HG03460 (cell line): ENCODE results near the gene CRYBG2.
"Not testable (repeated sequence)": the region's sequence is repeated elsewhere in the genome, so short reads cannot be mapped to it uniquely, and the experiment has no call there.

Source experiments
- ATAC-seq: cut with Tn5 transposase; IDR thresholded peaks from one replicate; pipeline ENCODE4 v1.9.1; 2021; ENCODE audit not compliant: unreplicated experiment

CRYBG2 gene

DNA sequence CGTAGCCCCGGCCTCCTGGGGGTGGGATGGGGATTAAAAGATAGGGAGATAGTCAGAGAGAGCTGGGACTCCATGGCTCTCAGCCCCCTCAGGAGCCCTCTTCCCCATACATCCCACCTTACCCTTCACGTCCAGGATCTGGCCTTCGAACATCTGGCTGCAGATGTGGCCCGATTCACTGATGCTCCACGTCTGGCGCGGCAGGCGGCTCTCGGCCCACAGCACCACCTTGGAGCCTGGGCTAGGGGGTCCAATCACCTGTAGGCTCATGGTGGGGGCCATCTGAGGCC is 31.9 kb downstream of the CRYBG2 start:
- ATAC-seq: no peak

DNA sequence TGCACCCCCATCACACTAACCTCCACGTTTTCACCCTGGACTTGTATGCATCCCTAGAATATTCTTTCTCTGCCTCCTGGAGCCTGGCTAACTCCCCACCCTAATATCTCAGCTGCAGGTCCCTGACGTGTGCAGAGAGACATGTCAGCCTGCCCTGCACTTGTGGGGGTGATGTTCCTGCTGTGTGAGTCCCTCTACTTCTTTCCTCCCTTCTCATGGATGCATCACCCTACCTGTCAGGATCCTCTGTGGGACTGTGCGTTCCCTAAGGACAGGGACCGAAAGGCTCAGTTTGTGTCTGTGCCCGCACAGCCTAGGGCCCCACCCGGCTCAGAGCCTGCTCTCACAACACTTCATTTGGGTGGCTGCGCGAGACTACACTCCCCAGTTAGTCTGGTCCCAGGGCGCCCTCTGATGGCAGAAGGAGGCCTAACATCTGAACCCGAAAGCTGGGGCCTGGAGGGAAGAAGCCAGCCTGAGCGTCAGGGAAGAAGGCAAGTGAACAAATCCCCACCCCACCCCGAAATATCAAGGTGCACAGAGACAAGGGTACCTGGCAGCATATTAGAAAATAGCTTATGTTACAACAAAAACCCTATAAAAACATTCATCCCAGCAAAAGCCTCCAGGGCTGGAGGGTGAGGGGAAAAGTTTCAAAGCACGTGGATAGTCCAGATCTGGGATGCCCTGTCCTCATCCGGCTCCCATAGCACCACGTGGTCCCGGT is 32.5 kb downstream of the CRYBG2 start:
- ATAC-seq: no peak

DNA sequence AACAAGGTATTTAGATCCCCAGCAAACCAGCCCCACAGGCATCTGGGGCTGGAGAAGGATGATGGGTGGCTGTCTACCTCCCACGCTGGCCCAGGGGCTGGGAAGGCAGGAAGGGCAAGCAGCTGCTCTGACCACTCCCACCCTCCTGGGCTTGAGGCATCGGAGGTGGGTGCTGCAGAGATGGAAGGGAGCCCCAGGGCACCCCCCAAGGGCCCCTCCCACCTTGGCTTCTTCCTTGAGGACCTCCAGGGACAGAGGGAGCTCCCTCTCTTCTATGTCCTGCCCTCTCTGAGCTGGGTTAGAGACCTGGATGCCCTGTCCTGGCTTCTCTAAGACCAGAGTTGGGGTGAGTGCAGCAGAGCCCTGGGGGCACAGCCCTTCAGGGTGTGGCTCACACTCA is 33.0 kb downstream of the CRYBG2 start:
- ATAC-seq: no peak

DNA sequence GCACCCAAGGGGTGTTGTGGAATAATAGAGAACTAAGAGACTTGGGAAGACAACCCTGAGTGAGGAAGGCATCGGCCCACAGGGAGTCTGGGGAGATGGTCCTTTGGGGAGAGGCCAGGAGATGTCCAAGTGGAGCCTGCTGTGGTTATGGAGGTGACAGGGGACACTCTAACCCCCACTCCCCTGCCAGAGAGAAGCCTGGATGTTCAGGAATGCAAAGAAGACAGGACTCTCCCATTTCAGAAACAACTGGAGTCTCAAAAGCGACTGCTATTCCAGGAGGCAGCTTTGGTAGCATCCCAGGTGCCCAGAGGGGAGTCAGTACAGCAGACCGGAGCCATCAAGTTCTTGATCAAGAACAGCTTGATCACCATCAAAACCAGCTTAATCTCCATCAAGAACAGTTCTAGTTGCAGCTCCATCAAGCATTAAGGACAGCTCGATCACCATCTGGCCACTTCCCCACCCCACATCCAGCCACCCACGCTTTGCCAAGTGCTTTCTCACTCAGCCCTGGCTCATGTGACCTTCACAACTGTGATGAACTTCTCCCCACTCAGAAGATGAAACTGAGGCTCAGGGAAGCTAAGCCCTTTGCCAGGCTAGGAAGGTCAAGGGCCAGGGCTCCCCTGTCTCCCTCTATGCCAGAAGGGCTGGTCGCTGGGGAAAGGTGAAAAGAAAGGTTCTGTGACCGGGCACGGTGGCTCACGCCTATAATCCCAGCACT is 35.4 kb downstream of the CRYBG2 start:
- no peak for ATAC-seq

DNA sequence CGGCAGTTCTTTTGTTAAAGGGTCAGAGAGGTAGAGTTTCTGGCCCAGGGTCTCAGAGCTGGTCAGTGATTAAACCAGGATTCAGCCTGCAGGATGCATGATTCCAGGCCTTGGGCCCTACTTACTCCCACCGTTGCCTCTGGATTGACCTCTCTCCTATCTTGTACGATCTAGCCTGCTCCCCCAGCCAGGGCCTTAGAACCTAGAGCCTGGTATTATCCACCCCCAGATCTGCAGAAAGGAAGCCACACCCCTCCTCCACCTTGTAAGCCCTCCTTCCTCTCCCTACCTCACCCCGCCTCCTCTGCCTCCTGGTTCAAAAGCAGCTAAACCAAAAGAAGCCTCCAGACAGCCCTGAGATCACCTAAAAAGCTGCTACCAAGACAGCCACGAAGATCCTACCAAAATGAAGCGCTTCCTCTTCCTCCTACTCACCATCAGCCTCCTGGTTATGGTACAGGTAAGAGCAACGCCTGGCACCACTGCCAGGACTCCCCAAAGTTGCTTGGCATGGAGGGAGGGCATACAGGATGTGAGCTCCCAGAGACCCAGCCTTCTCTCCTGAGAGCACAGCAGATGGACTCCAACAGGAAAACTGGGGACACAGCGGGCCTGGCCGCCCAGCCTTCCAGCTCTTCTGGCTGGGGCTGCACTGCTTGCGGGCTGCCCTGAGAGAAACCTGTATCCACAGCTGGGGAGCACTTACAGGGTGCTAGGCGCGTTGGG is 36.2 kb downstream of the CRYBG2 start, which contains the start of gene CD52:
Gene CD52, plus strand, starts transcription at position 347 of the 726 bp plus-strand sequence. Its CDS starts 60 bp downstream, at position 407.
- ATAC-seq: no peak

DNA sequence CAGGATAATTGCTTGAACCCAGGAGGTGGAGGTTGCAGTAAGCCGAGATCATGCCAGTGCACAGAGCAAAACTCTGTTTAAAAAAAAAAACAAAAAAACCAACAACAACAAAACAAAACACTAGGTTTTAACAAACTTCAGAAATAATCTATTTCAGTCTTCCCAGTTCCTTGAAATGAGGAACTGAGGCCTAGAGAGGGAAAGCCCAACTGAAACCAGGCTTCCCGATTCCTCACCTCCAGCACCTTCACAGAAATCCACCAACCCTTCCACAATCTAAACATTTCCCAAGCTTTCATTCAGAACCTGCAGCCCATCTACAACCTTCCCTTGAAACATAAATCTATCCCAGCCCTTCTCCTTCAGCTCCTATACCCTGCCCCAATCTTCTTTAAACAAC is 36.8 kb downstream of the CRYBG2 start:
- ATAC-seq: no peak

DNA sequence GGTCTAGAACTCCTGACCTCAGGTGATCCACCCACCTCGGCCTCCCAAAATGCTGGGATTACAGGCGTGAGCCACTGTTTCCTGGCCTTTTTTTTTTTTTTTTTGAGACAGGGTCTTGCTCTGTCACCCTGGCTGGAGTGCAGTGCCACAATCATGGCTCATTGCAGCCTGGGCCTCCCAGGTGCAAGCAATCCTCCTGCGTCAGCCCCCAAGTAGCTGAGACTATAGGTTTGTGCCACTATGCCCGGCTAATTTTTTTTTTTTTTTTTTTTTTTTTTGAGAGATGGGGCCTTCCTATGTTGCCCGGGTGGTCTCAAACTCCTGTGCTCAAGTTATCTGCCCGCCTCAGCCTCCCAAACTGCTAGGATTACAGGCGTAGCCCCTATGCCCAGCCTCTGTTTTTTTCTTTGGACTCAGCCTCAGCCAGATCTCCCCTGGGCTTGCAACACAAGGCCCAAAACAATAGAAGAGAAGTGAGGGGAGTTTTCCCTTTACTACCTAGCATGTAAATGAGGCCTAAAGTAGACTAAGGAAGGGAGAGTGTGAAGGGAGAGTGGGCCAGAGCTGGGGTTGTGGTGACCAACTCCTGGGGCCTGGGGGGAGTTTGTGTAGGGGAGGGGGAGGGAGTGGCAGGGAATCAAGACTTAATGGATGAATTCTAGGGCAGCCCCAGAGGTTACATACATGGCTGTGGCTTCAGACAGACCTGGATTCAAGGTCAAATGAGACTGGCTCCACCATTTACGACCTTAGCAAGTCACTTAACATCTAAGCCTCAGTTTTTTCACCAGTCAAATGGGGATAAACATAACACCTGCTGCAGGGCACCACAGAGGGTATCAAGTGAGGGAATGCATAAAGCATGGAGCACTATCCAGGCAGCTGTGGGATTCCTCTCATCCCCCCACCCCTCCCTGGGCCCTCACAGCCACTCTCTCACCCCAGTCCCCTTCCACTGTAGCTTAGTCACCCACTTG is 37.8 kb downstream of the CRYBG2 start:
- no peak for ATAC-seq

DNA sequence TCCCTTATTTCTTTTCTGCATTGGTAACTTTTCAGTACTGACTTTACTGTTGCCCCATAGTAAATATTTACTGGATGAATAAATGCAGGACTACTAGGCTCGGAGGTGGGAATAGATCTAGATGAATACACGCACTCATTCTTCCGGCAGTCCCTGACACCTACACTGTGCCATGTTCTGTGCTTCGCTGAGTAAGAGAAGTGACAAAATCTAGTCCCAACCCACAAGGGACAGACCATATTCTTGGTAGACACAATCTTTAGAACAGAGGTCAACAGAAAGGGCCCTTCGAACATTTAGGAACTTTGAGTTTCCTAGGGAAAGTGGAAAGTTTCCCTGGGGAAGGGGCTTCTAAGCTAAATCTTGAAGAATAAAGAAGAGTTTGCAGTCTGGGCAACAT is 39.4 kb downstream of the CRYBG2 start:
- no peak for ATAC-seq

DNA sequence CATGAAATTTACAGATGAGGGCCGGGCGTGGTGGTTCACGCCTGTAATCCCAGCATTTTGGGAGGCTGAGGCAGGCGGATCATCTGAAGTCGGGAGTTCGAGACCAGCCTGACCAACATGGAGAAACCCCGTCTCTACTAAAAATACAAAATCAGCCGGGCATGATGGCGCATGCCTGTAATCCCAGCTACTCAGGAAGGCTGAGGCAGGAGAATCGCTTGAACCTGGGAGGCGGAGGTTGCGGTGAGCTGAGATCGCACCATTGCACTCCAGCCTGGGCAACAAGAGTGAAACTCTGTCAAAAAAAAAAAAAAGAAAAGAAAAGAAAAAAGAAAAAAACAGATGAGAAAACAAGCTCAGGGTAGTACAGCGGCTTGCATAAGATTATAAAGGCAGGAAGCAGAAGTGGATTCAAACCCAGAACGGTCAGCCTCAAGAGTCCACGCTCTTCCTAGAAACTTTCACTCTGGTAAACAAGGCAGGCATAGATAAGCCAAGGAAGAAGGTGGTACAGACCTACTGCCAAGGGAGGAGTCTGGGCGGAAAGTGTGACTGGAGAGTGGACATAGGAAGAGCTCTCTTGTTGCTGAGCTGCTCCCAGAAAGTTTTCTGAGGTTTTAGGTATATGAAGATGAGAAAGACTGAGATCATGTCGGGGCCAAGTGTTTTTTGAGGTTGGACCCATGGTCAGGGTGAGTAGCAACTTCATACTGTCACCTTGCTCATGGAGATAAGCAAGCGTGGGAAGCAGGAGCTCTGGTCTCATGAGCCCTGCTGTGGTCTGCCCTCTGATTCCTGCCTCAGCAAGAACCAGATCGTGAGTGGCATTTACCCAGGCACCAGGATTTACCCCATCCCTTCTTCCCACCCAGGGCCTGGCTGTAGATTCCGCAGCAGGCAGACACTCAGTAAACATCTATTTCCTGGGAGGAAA is 45.7 kb downstream of the CRYBG2 start:
- not testable (repeated sequence) for ATAC-seq

DNA sequence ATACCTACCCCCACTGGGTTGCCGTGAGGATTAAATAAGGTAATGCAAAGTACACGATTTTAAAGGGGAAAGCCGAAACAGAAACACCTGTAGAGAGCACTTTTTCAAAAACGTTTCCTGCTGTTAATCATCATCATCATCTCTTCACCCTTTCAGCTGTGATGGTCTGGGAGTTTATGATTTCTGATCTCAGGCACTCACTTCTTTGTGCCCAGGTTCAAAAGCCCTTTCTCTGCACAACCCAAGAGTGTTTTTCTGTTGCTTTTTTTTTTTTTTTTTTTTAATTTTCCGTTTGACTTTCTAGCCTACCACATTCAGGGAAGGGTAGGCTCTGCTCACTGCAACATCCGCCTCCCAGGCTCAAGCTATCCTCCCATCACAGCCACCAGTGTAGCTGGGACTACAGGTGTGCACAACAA is 46.6 kb downstream of the CRYBG2 start:
- ATAC-seq: no peak

DNA sequence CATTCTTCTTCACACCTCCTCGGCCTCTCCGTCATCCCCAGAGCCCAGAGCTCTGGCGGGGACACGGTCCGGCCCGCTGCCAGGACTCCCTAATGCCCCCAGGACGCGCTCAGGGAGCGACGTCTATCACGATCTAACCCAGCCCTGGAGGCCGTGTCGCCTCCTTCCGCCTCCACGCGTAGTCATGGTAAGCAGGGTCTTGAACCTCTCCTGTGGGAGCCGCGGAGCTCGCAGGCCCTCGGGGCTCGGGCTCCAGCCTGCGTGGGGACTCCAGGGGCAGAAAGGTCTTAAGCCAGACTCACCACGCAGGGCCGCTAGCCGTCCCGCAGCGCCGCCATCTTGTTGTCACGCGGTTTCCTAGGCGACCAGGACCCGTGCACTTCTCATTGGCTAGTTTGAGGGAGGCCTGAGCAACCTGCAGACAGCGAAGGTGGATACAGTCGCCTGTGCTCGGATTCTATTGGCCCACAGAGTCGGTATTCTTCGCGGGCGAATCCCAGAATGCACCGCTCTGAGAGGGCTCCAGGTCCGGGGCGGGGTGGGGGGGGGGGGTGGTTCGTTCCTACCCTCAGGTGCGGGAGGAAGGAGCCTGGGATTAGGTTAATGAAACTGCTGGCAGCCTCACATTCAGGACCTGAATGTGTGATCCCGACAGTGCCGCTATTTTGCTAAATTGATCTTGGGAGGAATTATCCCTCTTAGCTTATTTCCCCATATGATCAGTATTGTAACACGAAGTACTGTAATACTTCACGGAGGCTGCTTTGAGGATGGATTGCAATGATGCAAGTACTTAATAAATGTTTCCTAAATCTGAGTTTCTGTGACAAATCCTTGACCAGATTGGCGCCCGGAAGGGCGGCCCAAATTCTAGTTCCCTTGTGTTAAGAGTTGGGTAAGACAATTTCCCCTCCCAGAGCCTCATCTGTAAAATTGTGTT is 47.4 kb downstream of the CRYBG2 start, which contains the start of gene UBXN11:
Gene UBXN11, minus strand, starts transcription at position 347 of the 940 bp plus-strand sequence. CDS start 3,753 bp downstream, outside the sequence.
- peak; percentile 98 for ATAC-seq

DNA sequence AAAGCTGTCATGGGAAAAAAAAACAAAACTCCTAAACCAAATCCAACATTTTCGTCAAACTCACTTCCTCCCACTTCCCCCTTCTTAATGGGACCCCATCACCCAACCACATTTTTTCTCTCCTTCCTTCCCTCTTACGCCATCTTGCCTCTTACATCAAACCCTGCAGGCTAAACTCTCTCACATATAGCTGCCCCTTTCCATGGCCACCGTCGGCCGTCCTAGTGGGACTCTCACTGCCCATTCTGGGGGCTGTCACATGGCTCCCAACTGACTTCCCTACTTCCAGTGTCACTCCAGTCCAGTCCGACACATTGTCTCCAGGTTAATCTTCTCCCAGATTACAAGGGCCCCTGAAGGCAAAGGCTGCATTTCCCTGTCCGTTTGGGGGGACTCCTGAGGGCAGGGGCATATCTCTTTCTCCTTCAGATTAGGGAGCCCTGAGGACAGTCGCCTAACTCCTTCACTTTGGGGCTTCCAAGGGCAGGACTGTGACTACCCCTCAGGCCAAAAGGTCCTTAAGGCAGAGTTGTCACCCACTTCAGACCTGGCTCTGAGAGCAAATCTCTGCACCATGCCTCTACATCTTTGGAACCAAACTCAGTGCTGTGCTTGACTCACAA is 48.2 kb downstream of the CRYBG2 start:
- ATAC-seq: peak; percentile 13

DNA sequence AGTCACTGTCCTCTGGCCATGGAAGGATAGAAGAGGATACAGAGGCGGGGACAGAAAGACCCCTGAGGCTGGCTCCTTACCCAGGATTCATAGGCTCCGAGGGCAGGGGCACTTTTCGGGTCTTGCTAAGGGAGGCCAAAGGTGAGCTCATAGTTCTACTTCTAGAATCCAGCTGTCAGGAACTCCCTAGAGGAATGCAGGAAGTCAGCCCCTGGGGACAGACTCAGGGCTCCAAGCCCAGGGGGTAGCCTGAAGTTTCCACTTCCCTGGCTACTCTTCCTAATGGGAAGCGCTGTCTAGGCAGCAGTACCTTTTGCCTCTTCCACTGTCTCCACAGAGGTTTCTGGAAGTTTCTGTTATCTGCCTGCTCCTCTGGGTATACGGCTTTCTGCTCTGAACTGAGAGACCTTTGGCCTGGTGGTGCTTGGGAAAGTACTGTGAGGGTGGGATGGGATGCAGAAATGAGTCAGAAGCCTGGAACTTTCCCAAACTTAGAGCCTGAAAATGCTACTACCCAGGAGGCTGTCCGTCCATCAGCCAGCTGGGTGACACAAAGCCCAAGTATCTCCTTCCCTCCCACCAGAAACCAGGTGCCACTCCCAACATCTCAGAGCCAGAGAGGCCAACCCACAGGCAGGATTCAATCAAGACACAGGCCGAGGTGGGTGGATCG is 51.1 kb downstream of the CRYBG2 start:
- ATAC-seq: no peak

DNA sequence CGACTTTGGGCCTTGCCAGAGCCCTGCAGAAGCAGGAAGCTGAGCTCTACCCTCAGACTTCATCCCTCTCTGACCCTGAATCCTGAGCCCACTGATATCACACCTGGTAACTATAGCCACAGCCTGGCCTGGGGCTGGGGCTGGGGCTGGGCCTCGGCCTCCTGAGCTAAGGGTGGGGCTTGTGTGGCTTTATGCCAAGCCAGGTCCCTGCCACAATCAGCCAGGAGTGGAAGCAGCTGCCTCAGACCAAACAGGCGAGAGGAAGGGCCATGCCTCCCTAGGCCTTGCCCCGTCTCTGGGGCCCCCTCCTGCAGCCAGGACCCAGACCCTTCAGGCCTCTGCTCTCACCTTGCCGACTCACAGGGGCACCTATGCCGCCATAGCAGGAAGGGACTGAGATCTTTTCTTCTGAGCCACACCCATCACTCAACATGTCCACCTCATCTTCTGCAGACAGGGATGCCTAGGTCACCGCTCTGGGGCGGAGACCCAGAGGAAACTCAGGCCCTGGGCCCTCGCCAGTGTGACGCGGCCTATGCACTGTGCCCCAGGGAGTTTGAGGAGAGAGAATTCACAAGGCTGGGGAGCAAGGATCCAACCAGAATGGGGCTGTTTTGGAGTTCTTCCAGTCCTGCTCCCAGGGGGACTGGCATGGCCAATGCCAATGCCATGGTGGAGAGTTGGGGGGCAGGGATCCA is 53.2 kb downstream of the CRYBG2 start:
- ATAC-seq: no peak

DNA sequence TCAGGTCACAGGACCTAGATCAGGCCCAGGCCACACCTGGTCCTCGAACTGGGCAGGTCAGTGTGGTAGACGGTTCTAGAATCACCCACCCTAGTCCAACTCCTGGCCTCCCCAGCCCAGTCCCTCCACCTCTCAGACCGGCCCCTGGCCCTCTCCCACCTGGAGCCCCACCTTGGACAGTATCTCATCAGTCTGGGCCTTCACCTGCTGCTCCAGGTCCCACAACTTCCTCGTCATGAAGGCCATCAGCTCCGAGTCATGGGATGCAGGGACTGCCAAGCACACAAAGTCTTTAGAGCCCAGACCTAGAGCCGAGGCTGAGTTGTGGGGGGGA is 56.2 kb downstream of the CRYBG2 start:
- no peak for ATAC-seq

DNA sequence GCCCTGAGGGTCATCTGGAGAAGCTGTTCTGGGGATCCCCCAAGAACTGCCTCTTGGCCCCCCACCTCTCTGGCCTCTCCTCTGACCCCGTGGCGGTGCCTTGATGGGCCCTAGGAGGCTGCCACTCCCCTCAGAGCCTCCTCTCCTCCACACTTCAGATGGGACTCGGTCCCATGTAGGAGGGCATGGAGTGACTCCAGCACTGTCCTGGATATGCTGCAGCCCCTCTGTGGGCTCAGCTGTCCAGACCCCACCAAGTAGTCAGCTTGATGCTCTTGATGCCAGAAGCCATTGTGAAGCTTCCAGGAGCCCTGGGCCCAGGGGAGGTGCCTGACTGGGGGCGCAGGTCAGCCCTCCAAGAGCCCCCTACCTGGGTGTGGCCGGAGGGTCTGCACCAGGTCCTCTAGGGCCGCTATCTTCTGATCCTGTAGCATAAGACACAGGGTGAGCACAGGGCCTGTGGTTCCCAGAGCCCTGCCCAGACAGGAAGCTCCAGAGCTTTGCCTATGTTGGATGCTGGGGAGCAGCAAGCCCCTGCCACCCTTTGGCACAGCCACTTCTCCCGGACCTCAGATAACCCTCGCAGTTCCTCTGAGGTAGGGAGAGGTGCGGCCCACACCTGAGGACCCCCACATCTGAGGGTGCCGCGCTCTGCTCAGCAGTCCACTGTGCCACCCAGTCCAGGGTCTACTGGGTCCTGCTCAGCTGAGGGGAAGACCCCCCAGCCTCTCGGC is 56.7 kb downstream of the CRYBG2 start:
- ATAC-seq: no peak
